ENCODE results near the gene OSGEP. TPM values are rescaled to one million over a fixed set of nuclear protein-coding genes. Genes with fewer than 3 reads are reported as not detected.
A peak's percentile ranks its signal among the peaks of the same experiment; 100 is the strongest.

Gene OSGEP
- total and polyA plus RNA-seq, 2 of the 13 experiments (the other 11 are each of a cell fraction or from before 2014, with no cell fraction given), result 39.7 to 41.1 TPM

DNA sequence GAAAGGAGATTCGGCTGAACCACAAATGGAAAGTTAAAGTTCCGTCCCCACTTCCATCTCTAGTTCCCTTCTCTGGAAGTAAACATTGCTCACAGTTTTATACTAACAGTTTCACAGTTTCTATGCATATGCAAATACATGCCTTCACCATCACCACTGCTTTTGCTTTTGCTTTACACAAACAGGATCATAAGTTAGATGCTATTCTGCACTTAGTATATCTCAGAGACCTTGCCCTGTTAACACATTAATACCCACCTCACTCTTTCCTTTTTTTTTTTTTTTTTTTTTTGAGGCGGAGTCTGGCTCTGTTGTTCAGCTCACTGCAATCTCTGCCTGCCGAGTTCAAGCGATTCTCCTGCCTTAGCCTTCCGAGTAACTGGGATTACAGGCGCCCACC, 42.2 kb downstream of the OSGEP start (continued):
- TF ChIP-seq, protein P1, sequence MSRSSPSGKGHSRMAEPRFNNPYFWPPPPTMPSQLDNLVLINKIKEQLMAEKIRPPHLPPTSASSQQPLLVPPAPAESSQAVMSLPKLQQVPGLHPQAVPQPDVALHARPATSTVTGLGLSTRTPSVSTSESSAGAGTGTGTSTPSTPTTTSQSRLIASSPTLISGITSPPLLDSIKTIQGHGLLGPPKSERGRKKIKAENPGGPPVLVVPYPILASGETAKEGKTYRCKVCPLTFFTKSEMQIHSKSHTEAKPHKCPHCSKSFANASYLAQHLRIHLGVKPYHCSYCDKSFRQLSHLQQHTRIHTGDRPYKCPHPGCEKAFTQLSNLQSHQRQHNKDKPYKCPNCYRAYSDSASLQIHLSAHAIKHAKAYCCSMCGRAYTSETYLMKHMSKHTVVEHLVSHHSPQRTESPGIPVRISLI (CRISPR knock-in tag; IDR thresholded peaks at IDR 0.05; ENCODE audit: borderline replicate concordance), result peak; percentile 61; the same call in 1 of the 2 replicates
- TF ChIP-seq RXRB (CRISPR knock-in tag; IDR thresholded peaks at IDR 0.05; ENCODE audit: borderline replicate concordance), result 0 out of 2 replicates have a peak, but pooled peaks have one; percentile 11

DNA sequence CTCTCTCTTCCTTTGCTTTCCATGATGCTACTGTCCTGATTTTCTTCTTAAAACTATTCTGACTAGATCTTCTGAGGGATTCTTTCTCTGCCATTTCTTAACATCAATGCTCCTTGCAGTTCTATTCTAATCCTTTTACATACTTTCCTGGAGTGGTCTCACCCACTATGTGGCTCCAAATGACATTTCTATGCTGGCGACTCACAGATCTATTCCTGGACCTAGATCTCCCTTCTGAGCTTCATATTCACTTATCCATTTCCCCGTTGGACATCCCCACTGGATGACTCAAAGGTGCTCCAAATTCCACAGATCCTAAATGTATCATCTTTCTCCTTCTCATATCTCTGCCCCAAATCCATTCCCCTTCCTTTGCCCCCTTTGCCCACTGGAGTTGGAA, 45.4 kb downstream of the OSGEP start:
- no peak overlapping the region for H2AFZ ChIP-seq (ENCODE audit: low read length)
- peaks cover 19% of the 10 kb centered on the region for H3K4me1 ChIP-seq (ENCODE audit: insufficient read depth, low read length)
- intact Hi-C loops (cut with micrococcal nuclease; ENCODE audit: unreplicated experiment) (no loop called here), in situ Hi-C loops (cut with HindIII; ENCODE audit: extremely low pct_ligation_motif_present, low pct_unique_long_range_greater_than_20kb) (no loop called here)
- DNase-seq (ENCODE audit: low spot score), result no peak
- no peak for TF ChIP-seq THAP11 (CRISPR knock-in tag; IDR thresholded peaks at IDR 0.05)
- no peak for ATAC-seq
- H3K4me2 ChIP-seq (ENCODE audit: low read depth, low read length), result no peak overlapping the region
- H3K27me3 ChIP-seq (ENCODE audit: control insufficient read depth in 1 of 2, insufficient read depth in 2 of 2, low read length in 2 of 2), result no peaks in the 10 kb centered on the region; a peak in 1 of 5 replicates
- WGBS (ENCODE audit: low lambda C conversion rate), result 91% methylated on average over 2 of the region's 2 CpGs
- no peaks in the 10 kb centered on the region for H4K20me1 ChIP-seq (ENCODE audit: insufficient read depth, low read length)
- no peak overlapping the region for H3K4me3 ChIP-seq (replicated peaks in 1 of 3; ENCODE audit: insufficient read depth in 1 of 3, low read depth in 2 of 3, low read length in 3 of 3)
- no peak overlapping the region for H3K27ac ChIP-seq (ENCODE audit: extremely low read length, insufficient read depth, low read length)
- no peak for FAIRE-seq
- ChIA-PET POLR2A (interaction anchor here (0.7 to 1.6 kb wide), 2 partner anchors 56 to 66 kb away, joined by 3 to 5 read pairs; partner anchors contain the start of gene PARP2), CTCF (ENCODE audit: low intra/inter-chr PET ratio, low total read pairs) (no interaction called here)
- peaks cover 6 to 8% of the 10 kb centered on the region in 2 experiments for H3K36me3 ChIP-seq (replicated peaks in 1 of 2; ENCODE audit: control insufficient read depth in 1 of 2, insufficient read depth in 2 of 2, low read length in 2 of 2)
- no peaks in the 10 kb centered on the region for H3K79me2 ChIP-seq (ENCODE audit: insufficient read depth, low read length)
- no peaks in the 10 kb centered on the region for H3K9me3 ChIP-seq (ENCODE audit: low read length)
- BruUV-seq (replicated peaks), result no TSS peak
- no peak overlapping the region for H3K9ac ChIP-seq (ENCODE audit: insufficient read depth, low read depth, low read length)

DNA sequence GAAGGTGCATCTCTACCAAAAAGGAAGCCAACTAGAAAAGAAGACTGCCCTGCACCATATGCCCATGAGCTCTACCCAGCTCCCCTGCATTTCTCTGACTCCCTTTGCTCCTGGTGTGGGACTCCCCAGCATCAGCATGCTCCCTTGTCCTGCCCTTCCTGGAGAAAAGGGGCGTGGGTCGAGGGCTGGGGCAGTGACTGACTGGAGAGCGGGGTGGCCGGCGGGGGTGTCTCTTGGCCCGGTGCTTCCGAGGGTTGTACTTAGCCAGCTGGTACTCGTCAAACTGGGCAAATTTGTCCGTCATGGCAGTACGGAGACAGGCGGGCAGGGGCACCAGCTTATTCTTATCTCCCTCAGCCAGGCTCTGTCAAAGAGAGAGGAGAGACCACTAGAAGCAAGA, 51.1 kb downstream of the OSGEP start:
- WGBS (ENCODE audit: low lambda C conversion rate), result 95% methylated on average over 11 of the region's 11 CpGs
- Histone ChIP-seq H3K9me3 (ENCODE audit: low read length) (no peaks in the 10 kb centered on the region), H3K79me2 (ENCODE audit: insufficient read depth, low read length) (no peaks in the 10 kb centered on the region), H3K4me3 (replicated peaks in 1 of 3; ENCODE audit: insufficient read depth in 1 of 3, low read depth in 2 of 3, low read length in 3 of 3) (no peak overlapping the region), H4K20me1 (ENCODE audit: insufficient read depth, low read length) (no peaks in the 10 kb centered on the region), H3K27ac (ENCODE audit: extremely low read length, insufficient read depth, low read length) (no peak overlapping the region), H3K4me2 (ENCODE audit: low read depth, low read length) (no peak overlapping the region), H3K9ac (ENCODE audit: insufficient read depth, low read depth, low read length) (no peak overlapping the region), H3K36me3 (replicated peaks in 1 of 2; ENCODE audit: control insufficient read depth in 1 of 2, insufficient read depth in 2 of 2, low read length in 2 of 2) (peaks cover 9 to 10% of the 10 kb centered on the region in 2 experiments), H2AFZ (ENCODE audit: low read length) (no peak overlapping the region), H3K4me1 (ENCODE audit: insufficient read depth, low read length) (no peaks in the 10 kb centered on the region; the same call in 1 of the 2 replicates), H3K27me3 (ENCODE audit: control insufficient read depth in 1 of 2, insufficient read depth in 2 of 2, low read length in 2 of 2) (no peaks in the 10 kb centered on the region)
- no peak for FAIRE-seq
- BruUV-seq (replicated peaks), result no TSS peak
- POLR2A ChIA-PET, result no interaction called here
- TF ChIP-seq, protein P2, sequence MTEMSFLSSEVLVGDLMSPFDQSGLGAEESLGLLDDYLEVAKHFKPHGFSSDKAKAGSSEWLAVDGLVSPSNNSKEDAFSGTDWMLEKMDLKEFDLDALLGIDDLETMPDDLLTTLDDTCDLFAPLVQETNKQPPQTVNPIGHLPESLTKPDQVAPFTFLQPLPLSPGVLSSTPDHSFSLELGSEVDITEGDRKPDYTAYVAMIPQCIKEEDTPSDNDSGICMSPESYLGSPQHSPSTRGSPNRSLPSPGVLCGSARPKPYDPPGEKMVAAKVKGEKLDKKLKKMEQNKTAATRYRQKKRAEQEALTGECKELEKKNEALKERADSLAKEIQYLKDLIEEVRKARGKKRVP (CRISPR knock-in tag; IDR thresholded peaks at IDR 0.05), result no peak
- TF ChIP-seq, protein P3, sequence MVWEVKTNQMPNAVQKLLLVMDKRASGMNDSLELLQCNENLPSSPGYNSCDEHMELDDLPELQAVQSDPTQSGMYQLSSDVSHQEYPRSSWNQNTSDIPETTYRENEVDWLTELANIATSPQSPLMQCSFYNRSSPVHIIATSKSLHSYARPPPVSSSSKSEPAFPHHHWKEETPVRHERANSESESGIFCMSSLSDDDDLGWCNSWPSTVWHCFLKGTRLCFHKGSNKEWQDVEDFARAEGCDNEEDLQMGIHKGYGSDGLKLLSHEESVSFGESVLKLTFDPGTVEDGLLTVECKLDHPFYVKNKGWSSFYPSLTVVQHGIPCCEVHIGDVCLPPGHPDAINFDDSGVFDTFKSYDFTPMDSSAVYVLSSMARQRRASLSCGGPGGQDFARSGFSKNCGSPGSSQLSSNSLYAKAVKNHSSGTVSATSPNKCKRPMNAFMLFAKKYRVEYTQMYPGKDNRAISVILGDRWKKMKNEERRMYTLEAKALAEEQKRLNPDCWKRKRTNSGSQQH (CRISPR knock-in tag; IDR thresholded peaks at IDR 0.05; ENCODE audit: low read depth), result no peak
- CTCF ChIA-PET (ENCODE audit: low intra/inter-chr PET ratio, low total read pairs), result no interaction called here
- no peak for DNase-seq (ENCODE audit: low spot score)
- in situ Hi-C loops (cut with HindIII; ENCODE audit: extremely low pct_ligation_motif_present, low pct_unique_long_range_greater_than_20kb) (no loop called here), intact Hi-C loops (cut with micrococcal nuclease; ENCODE audit: unreplicated experiment) (no loop called here)
- no peak for ATAC-seq
